ENCODE data around the gene DAAM2.

DAAM2 gene

GRCh38 chr6:39902786-39903465 is 110.8 kb downstream of the DAAM2 start:
- H4K20me1 ChIP-seq: no peaks in the 10 kb centered on the region
- H3K9ac ChIP-seq: no peak overlapping the region
- H3K36me3 ChIP-seq: no peaks in the 10 kb centered on the region
- TF ChIP-seq Cebpa-rat (IDR thresholded peaks at IDR 0.05): no peak
- no peaks in the 10 kb centered on the region for H3K4me1 ChIP-seq
- no peak overlapping the region for H3K4me2 ChIP-seq
- H3K27me3 ChIP-seq: no peaks in the 10 kb centered on the region
- no peak overlapping the region for H3K4me3 ChIP-seq
- no peak overlapping the region for H3K27ac ChIP-seq
- no peaks in the 10 kb centered on the region for H3K9me3 ChIP-seq (replicated peaks in 1 of 11)

GRCh38 chr6:39903656-39904055 is 111.5 kb downstream of the DAAM2 start:
- no peak overlapping the region for H3K27ac ChIP-seq
- H3K9ac ChIP-seq: no peak overlapping the region
- H3K4me2 ChIP-seq: no peak overlapping the region
- no peaks in the 10 kb centered on the region for H3K27me3 ChIP-seq
- no peak for TF ChIP-seq Cebpa-rat (IDR thresholded peaks at IDR 0.05)
- H3K4me1 ChIP-seq: no peaks in the 10 kb centered on the region
- H4K20me1 ChIP-seq: no peaks in the 10 kb centered on the region
- no peaks in the 10 kb centered on the region for H3K9me3 ChIP-seq (replicated peaks in 1 of 11)
- no peaks in the 10 kb centered on the region for H3K36me3 ChIP-seq
- H3K4me3 ChIP-seq: no peak overlapping the region

- TF ChIP-seq Cebpa-rat (IDR thresholded peaks at IDR 0.05): no peak
- no peaks in the 10 kb centered on the region for H3K27me3 ChIP-seq
- H3K4me1 ChIP-seq: no peaks in the 10 kb centered on the region
- H3K27ac ChIP-seq: no peak overlapping the region
- H3K9me3 ChIP-seq (replicated peaks in 1 of 11): no peaks in the 10 kb centered on the region
- H4K20me1 ChIP-seq: no peaks in the 10 kb centered on the region
- no peak overlapping the region for H3K4me2 ChIP-seq
- H3K36me3 ChIP-seq: no peaks in the 10 kb centered on the region
- no peak overlapping the region for H3K9ac ChIP-seq
- H3K4me3 ChIP-seq: no peak overlapping the region
Measured at GRCh38 chr6:39904946-39905639, 112.9 kb downstream of the DAAM2 start.

- H3K9me3 ChIP-seq (replicated peaks in 1 of 11): no peaks in the 10 kb centered on the region
- no peak for TF ChIP-seq Cebpa-rat (IDR thresholded peaks at IDR 0.05)
- no peaks in the 10 kb centered on the region for H3K36me3 ChIP-seq
- no peak overlapping the region for H3K27ac ChIP-seq
- H4K20me1 ChIP-seq: no peaks in the 10 kb centered on the region
- H3K4me1 ChIP-seq: no peaks in the 10 kb centered on the region
- H3K9ac ChIP-seq: no peak overlapping the region
- H3K27me3 ChIP-seq: no peaks in the 10 kb centered on the region
- H3K4me2 ChIP-seq: no peak overlapping the region
- H3K4me3 ChIP-seq: no peak overlapping the region
Measured at GRCh38 chr6:39905640-39905975, 113.4 kb downstream of the DAAM2 start.

- H3K27ac ChIP-seq: no peak overlapping the region
- H3K4me2 ChIP-seq: no peak overlapping the region
- H3K36me3 ChIP-seq: no peaks in the 10 kb centered on the region
- no peaks in the 10 kb centered on the region for H4K20me1 ChIP-seq
- H3K4me1 ChIP-seq: no peaks in the 10 kb centered on the region
- no peaks in the 10 kb centered on the region for H3K9me3 ChIP-seq (replicated peaks in 1 of 11)
- TF ChIP-seq Cebpa-rat (IDR thresholded peaks at IDR 0.05): no peak
- no peaks in the 10 kb centered on the region for H3K27me3 ChIP-seq
- H3K9ac ChIP-seq: no peak overlapping the region
- H3K4me3 ChIP-seq: no peak overlapping the region
Measured at GRCh38 chr6:39906318-39906761, 114.2 kb downstream of the DAAM2 start.

GRCh38 chr6:39907871-39908575 is 115.8 kb downstream of the DAAM2 start:
- no peaks in the 10 kb centered on the region for H3K4me1 ChIP-seq
- TF ChIP-seq Cebpa-rat (IDR thresholded peaks at IDR 0.05): no peak
- H4K20me1 ChIP-seq: no peaks in the 10 kb centered on the region
- H3K27me3 ChIP-seq: no peaks in the 10 kb centered on the region
- no peaks in the 10 kb centered on the region for H3K9me3 ChIP-seq (replicated peaks in 1 of 11)
- H3K27ac ChIP-seq: no peak overlapping the region
- H3K36me3 ChIP-seq: no peaks in the 10 kb centered on the region
- H3K9ac ChIP-seq: no peak overlapping the region
- no peak overlapping the region for H3K4me2 ChIP-seq
- H3K4me3 ChIP-seq: no peak overlapping the region

GRCh38 chr6:39908838-39909583 is 116.8 kb downstream of the DAAM2 start:
- H3K36me3 ChIP-seq: no peaks in the 10 kb centered on the region
- H3K27ac ChIP-seq: no peak overlapping the region; a peak in 1 of 22 replicates
- H4K20me1 ChIP-seq: no peaks in the 10 kb centered on the region
- no peak overlapping the region for H3K9ac ChIP-seq
- H3K4me3 ChIP-seq: no peak overlapping the region
- H3K4me1 ChIP-seq: no peaks in the 10 kb centered on the region
- no peak overlapping the region for H3K4me2 ChIP-seq
- no peaks in the 10 kb centered on the region for H3K27me3 ChIP-seq
- H3K9me3 ChIP-seq (replicated peaks in 1 of 11): no peaks in the 10 kb centered on the region
- TF ChIP-seq Cebpa-rat (IDR thresholded peaks at IDR 0.05): no peak

- Histone ChIP-seq H3K9ac (no peak overlapping the region), H3K27ac (no peak overlapping the region), H3K4me2 (no peak overlapping the region), H3K9me3 (replicated peaks in 1 of 11) (no peaks in the 10 kb centered on the region), H3K36me3 (no peaks in the 10 kb centered on the region), H3K4me1 (no peaks in the 10 kb centered on the region), H4K20me1 (no peaks in the 10 kb centered on the region), H3K27me3 (no peaks in the 10 kb centered on the region), H3K4me3 (no peak overlapping the region)
- no peak for TF ChIP-seq Cebpa-rat (IDR thresholded peaks at IDR 0.05)
Measured at GRCh38 chr6:39909701-39910100, 117.5 kb downstream of the DAAM2 start.

- Histone ChIP-seq H3K9me3 (replicated peaks in 1 of 11) (no peaks in the 10 kb centered on the region), H3K4me1 (no peaks in the 10 kb centered on the region), H3K27ac (no peak overlapping the region), H3K4me3 (no peak overlapping the region), H3K9ac (no peak overlapping the region), H3K4me2 (no peak overlapping the region), H3K36me3 (no peaks in the 10 kb centered on the region), H3K27me3 (no peaks in the 10 kb centered on the region), H4K20me1 (no peaks in the 10 kb centered on the region)
- no peak for TF ChIP-seq Cebpa-rat (IDR thresholded peaks at IDR 0.05)
Measured at GRCh38 chr6:39910164-39910563, 118.0 kb downstream of the DAAM2 start.

Measured in BLaER1 treated with 17β-estradiol and CSF1 and Interleukin-3, amounts not matched to agents 10 nM and 100 nM (cell line).